ENCODE data around the gene MORN5. TPM values are rescaled to one million over a fixed set of nuclear protein-coding genes. Genes with fewer than 3 reads are reported as not detected.

The MORN5 gene
- total RNA-seq, 1 donor from 2014 or later = 0.57 TPM

DNA sequence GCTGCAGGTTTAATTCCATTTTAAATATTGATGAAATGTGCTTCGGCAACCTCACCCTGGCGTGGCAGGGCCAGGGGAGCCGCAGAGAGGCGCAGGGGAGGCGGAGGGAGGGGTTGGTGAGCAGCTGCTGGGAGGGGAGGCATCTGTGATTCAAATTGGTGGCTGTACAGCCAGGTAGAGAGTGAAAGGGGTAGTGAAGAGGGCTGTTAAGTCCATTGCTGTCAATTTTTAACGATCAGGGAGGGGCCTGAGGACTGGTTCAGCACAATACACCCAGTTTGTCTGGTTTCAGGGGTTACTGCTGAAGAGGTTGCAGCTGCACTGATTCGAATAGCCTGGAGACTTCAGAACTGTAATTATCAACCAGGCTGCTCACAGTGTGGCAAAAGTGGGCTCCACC, 37.7 kb downstream of the MORN5 start:
- Mint-ChIP-seq H3K27ac (no peak overlapping the region), H3K27me3 (peaks cover 46% of the 10 kb centered on the region), H3K4me1 (ENCODE audit: low read depth) (peaks cover 6% of the 10 kb centered on the region), H3K9me3 (ENCODE audit: low read depth) (no peaks in the 10 kb centered on the region), H3K36me3 (ENCODE audit: insufficient read depth) (no peaks in the 10 kb centered on the region), H3K4me3 (ENCODE audit: low read depth) (no peak overlapping the region)
- DNase-seq (ENCODE audit: low spot score, unreplicated experiment) = no peak
- TF ChIP-seq, protein P1, sequence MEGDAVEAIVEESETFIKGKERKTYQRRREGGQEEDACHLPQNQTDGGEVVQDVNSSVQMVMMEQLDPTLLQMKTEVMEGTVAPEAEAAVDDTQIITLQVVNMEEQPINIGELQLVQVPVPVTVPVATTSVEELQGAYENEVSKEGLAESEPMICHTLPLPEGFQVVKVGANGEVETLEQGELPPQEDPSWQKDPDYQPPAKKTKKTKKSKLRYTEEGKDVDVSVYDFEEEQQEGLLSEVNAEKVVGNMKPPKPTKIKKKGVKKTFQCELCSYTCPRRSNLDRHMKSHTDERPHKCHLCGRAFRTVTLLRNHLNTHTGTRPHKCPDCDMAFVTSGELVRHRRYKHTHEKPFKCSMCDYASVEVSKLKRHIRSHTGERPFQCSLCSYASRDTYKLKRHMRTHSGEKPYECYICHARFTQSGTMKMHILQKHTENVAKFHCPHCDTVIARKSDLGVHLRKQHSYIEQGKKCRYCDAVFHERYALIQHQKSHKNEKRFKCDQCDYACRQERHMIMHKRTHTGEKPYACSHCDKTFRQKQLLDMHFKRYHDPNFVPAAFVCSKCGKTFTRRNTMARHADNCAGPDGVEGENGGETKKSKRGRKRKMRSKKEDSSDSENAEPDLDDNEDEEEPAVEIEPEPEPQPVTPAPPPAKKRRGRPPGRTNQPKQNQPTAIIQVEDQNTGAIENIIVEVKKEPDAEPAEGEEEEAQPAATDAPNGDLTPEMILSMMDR (IDR thresholded peaks at IDR 0.05; ENCODE audit: unreplicated experiment) = no peak

DNA sequence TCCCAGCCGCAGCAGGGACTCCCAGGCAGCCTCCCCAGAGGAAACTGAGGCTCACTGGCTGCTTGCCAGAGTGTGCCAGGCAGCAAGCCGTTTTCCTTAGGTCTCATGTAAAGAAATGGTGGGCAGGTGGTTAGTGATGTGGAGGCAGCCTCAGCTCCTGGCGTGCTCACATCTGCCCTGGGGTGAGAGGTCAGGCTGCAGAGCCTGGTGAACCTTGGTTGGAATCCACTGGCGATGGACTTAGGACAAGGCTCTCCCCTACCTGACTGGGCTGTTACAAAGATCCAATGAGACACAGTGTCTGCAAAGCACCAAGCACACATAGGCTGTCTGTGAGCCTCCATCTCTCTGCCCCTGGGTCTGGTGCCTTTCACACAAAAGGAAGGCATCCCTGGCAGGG, 38.2 kb downstream of the MORN5 start:
- no peak for DNase-seq (ENCODE audit: low spot score, unreplicated experiment)
- H3K27ac Mint-ChIP-seq = no peak overlapping the region
- TF ChIP-seq, protein P1 (IDR thresholded peaks at IDR 0.05; ENCODE audit: unreplicated experiment) = no peak

DNA sequence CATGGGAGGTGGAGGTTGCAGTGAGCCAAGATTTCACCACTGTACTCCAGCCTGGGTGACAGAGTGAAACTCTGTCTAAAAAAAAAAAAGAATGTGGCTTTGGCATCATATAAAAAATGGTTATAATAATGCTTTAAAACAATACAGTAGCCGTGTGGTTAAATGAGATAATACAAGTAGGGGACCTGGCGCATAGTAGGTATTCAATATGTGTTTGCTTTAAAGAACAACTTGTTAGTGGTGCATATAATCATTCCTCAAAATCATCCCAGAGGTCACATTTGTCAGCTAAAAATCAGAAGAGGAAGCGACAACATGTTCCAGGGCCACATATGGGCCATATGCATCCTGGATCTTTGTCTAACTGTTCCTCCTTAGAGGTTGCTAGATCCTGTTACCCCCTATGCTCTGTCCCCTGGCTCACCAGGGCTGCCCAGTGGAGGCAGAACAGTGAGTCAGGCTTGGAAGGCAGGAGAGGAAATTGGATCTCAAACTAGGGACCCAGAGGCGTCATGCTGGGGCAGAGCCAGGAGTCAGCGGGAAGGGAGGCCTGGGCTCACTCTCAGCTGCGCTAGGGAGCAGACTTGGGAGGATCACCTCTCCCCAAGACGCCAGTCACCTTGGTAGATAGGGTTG, 41.4 kb downstream of the MORN5 start:
- TF ChIP-seq, protein P1 (IDR thresholded peaks at IDR 0.05; ENCODE audit: unreplicated experiment) = no peak
- no peak for DNase-seq (ENCODE audit: low spot score, unreplicated experiment)
- H3K9me3 Mint-ChIP-seq (ENCODE audit: low read depth) = no peaks in the 10 kb centered on the region
- peaks cover 4% of the 10 kb centered on the region for H3K4me1 Mint-ChIP-seq (ENCODE audit: low read depth)
- no peak overlapping the region for H3K27ac Mint-ChIP-seq
- H3K4me3 Mint-ChIP-seq (ENCODE audit: low read depth) = no peak overlapping the region
- H3K36me3 Mint-ChIP-seq (ENCODE audit: insufficient read depth) = no peaks in the 10 kb centered on the region
- peaks cover 48% of the 10 kb centered on the region for H3K27me3 Mint-ChIP-seq

More for the DNA sequence above, 38.2 kb downstream of the MORN5 start:
- Mint-ChIP-seq H3K36me3 (ENCODE audit: insufficient read depth) (no peaks in the 10 kb centered on the region), H3K27me3 (peaks cover 44% of the 10 kb centered on the region), H3K9me3 (ENCODE audit: low read depth) (no peaks in the 10 kb centered on the region), H3K4me3 (ENCODE audit: low read depth) (no peak overlapping the region), H3K4me1 (ENCODE audit: low read depth) (peaks cover 4% of the 10 kb centered on the region)

DNA sequence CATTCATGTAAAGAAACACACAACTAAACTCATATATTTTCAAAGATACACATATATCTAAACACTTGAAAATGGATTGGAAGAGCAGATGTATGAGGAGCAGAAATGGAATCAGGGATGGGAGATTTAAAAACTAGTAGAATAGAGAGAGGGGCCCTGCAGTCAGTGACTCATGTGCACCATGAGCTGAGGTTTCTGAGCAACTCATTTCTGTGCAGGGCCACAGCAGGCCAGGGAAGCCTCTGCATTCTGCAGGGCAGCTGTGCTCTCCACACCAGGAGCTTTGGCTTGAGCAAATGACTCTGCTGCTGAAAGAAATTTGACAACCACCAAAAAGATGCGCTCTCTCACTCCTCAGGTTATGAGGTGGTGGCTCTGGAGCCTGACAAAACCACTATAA, 41.9 kb downstream of the MORN5 start:
- Mint-ChIP-seq H3K36me3 (ENCODE audit: insufficient read depth) (no peaks in the 10 kb centered on the region), H3K27ac (no peak overlapping the region), H3K27me3 (peaks cover 51% of the 10 kb centered on the region), H3K4me1 (ENCODE audit: low read depth) (peaks cover 4% of the 10 kb centered on the region), H3K4me3 (ENCODE audit: low read depth) (no peak overlapping the region), H3K9me3 (ENCODE audit: low read depth) (no peaks in the 10 kb centered on the region)
- TF ChIP-seq, protein P1 (IDR thresholded peaks at IDR 0.05; ENCODE audit: unreplicated experiment) = no peak
- DNase-seq (ENCODE audit: low spot score, unreplicated experiment) = no peak

DNA sequence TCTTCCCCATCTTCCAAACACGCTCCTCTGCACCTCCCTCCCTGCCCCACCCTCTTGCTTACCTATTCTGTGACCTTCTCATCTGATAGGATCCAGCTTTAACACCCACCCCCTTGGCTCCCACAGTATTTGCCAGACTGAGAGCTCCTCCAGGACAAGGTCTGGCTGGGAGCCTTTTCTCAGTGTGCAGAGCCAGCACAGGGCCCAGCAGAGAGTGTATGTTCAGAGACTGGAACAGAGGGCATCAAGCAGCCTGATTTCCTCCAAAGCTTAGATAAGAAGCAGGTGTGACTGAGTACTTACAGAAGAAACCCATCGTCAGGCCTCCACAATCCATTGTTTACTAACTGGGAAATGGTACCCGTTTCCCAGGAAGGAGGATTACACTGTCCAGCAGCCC, 42.4 kb downstream of the MORN5 start:
- H3K27me3 Mint-ChIP-seq = peaks cover 51% of the 10 kb centered on the region
- H3K4me3 Mint-ChIP-seq (ENCODE audit: low read depth) = no peak overlapping the region
- H3K9me3 Mint-ChIP-seq (ENCODE audit: low read depth) = no peaks in the 10 kb centered on the region
- peaks cover 4% of the 10 kb centered on the region for H3K4me1 Mint-ChIP-seq (ENCODE audit: low read depth)
- TF ChIP-seq, protein P1 (IDR thresholded peaks at IDR 0.05; ENCODE audit: unreplicated experiment) = no peak
- DNase-seq (ENCODE audit: low spot score, unreplicated experiment) = no peak
- no peak overlapping the region for H3K27ac Mint-ChIP-seq
- H3K36me3 Mint-ChIP-seq (ENCODE audit: insufficient read depth) = no peaks in the 10 kb centered on the region

All from progenitor cell of endocrine pancreas (in vitro differentiated cells).